Loucy (cell line): Measurements from ENCODE around the gene TCTN3.

Experiments
- H2AFZ ChIP-seq: fragments of 200-600 bp; sonication (generic); 2 replicates; pipeline ENCODE4 v1.6.0; 2016; ENCODE audit warnings: antibody characterized with exemption, mild to moderate bottlenecking, low read length, moderate library complexity
- H3F3A ChIP-seq: fragments of 200-600 bp; 2 replicates; pipeline ENCODE4 v1.6.0; 2016; ENCODE audit warnings: antibody characterized with exemption, low read depth, mild to moderate bottlenecking
- H3K27me3 ChIP-seq: fragments of 200-600 bp; sonication (generic); 2 replicates; pipeline ENCODE4 v1.6.1; 2014; ENCODE audit warnings: low read length, mild to moderate bottlenecking; ENCODE audit not compliant: insufficient read depth, poor library complexity, severe bottlenecking
- H3K36me3 ChIP-seq: fragments of 200-600 bp; sonication (generic); 2 replicates; pipeline ENCODE4 v1.6.1; 2016; ENCODE audit warnings: low read length; ENCODE audit not compliant: insufficient read depth
- H3K4me1 ChIP-seq: fragments of 200-600 bp; sonication (generic); 2 replicates; pipeline ENCODE4 v1.5.1; 2014; ENCODE audit warnings: low read length, mild to moderate bottlenecking; ENCODE audit not compliant: insufficient read depth, poor library complexity, severe bottlenecking
- H3K4me2 ChIP-seq: fragments of 200-600 bp; sonication (generic); 2 replicates; pipeline ENCODE4 v1.6.0; 2014; ENCODE audit warnings: antibody characterized with exemption, low read length, low read depth, mild to moderate bottlenecking; ENCODE audit not compliant: poor library complexity, severe bottlenecking
- H3K4me3 ChIP-seq: fragments of 200-600 bp; sonication (generic); 2 replicates; pipeline ENCODE4 v1.5.1; 2014; ENCODE audit warnings: low read length, mild to moderate bottlenecking, mixed read lengths; ENCODE audit not compliant: poor library complexity, severe bottlenecking
- H3K79me2 ChIP-seq: fragments of 200-600 bp; sonication (generic); 2 replicates; pipeline ENCODE4 v1.6.1; 2014; ENCODE audit warnings: low read length; ENCODE audit not compliant: insufficient read depth
- H3K9ac ChIP-seq: fragments of 200-600 bp; sonication (generic); 2 replicates; pipeline ENCODE4 v1.6.0; 2014; ENCODE audit warnings: mild to moderate bottlenecking, low read depth, low read length, moderate library complexity; ENCODE audit not compliant: poor library complexity, severe bottlenecking
- H3K9me2 ChIP-seq: fragments of 200-600 bp; sonication (generic); replicated peaks from 2 replicates; pipeline ENCODE4 v1.6.1; 2016; ENCODE audit warnings: low read depth, low read length, mixed read lengths
- H3K9me3 ChIP-seq: fragments of 200-600 bp; sonication (generic); 2 replicates; pipeline ENCODE4 v1.6.1; 2014; ENCODE audit warnings: mild to moderate bottlenecking, antibody characterized with exemption, low read length, low read depth; ENCODE audit not compliant: insufficient read depth
- H4K20me1 ChIP-seq: fragments of 200-600 bp; sonication (generic); 2 replicates; pipeline ENCODE4 v1.6.0; 2014; ENCODE audit warnings: antibody characterized with exemption, low read length, mild to moderate bottlenecking; ENCODE audit not compliant: insufficient read depth, poor library complexity, severe bottlenecking
- EZH2phosphoT487 ChIP-seq: fragments of 200-600 bp; IDR thresholded peaks from 2 replicates; pipeline ENCODE4 v1.6.1; 2018; ENCODE audit warnings: antibody characterized with exemption, mild to moderate bottlenecking, moderate library complexity, borderline replicate concordance
- TF ChIP-seq, protein P1 (sequence below): fragments of 200-600 bp; sonication (generic); conservative IDR thresholded peaks from 2 replicates; pipeline ENCODE4 v1.5.1; 2014; ENCODE audit warnings: mild to moderate bottlenecking, antibody characterized with exemption, low read length

TCTN3 gene

DNA sequence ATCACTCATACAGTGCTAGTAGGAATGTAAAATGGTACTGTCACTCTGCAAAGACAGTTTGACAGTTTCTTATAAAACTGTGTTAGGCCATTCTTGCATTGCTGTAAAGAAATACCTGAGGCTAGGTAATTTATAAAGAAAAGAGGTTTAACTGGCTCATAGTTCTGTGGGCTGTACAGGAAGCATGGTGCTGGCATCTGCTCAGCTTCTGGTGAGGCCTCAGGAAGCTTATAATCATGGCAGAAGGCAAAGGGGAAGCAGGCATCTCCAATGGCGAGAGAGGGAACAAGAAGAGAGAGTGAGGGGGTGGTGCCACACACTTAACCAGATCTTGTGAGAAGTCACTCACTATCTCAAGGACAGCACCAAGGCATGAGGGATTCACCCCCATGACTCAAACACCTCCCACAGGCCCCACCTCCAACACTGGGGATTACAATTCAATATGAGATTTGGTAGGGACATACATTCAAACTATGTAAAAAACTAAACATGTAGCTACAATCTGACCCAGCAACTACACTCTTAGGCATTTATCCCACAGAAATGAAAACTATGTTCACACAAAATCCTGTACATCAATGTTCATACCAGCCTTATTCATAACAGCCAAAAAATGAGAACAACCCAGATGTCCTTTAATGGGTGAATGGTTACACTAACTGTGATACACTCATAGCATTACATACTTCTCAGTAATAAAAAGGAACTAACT is 42.2 kb downstream of the TCTN3 start:
- peaks cover 53% of the 10 kb centered on the region; the same call in 1 of the 2 replicates for H3K36me3 ChIP-seq
- H3K9me3 ChIP-seq: peaks cover 6% of the 10 kb centered on the region; the same call in 1 of the 2 replicates
- TF ChIP-seq, protein P1, sequence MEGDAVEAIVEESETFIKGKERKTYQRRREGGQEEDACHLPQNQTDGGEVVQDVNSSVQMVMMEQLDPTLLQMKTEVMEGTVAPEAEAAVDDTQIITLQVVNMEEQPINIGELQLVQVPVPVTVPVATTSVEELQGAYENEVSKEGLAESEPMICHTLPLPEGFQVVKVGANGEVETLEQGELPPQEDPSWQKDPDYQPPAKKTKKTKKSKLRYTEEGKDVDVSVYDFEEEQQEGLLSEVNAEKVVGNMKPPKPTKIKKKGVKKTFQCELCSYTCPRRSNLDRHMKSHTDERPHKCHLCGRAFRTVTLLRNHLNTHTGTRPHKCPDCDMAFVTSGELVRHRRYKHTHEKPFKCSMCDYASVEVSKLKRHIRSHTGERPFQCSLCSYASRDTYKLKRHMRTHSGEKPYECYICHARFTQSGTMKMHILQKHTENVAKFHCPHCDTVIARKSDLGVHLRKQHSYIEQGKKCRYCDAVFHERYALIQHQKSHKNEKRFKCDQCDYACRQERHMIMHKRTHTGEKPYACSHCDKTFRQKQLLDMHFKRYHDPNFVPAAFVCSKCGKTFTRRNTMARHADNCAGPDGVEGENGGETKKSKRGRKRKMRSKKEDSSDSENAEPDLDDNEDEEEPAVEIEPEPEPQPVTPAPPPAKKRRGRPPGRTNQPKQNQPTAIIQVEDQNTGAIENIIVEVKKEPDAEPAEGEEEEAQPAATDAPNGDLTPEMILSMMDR: no peak
- no peak for TF ChIP-seq EZH2phosphoT487
- no peaks in the 10 kb centered on the region for H3K27me3 ChIP-seq
- H3K4me3 ChIP-seq: no peak overlapping the region
- peaks cover 88% of the 10 kb centered on the region for H3K79me2 ChIP-seq
- H3K9me2 ChIP-seq: no peaks in the 10 kb centered on the region
- H3K4me1 ChIP-seq: peaks cover 29% of the 10 kb centered on the region
- H3F3A ChIP-seq: no peaks in the 10 kb centered on the region
- no peak overlapping the region for H3K4me2 ChIP-seq
- no peak overlapping the region for H2AFZ ChIP-seq
- no peak overlapping the region for H3K9ac ChIP-seq
- peaks cover 16% of the 10 kb centered on the region for H4K20me1 ChIP-seq

DNA sequence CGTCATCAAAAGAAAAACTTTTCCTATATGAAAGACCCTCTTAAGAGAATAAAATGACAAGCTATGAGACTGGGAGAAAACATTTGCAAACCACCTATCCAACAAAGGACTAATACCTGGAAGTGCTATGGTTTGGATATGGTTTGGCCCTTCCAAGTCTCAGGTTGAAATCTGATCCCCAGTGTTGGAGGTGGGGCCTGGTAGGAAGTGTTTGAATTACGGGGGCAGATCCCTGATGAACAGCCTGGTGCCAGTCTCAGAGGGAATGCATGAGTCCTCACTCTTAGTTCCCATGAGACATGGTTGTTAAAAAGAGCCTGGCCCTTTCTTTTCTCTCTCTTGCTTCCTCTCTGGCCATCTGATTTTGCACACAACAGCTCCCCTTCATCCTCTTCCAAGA is 43.5 kb downstream of the TCTN3 start:
- Histone ChIP-seq H3K9me3 (peaks cover 6% of the 10 kb centered on the region; the same call in 1 of the 2 replicates), H3K9ac (no peak overlapping the region), H3K9me2 (no peaks in the 10 kb centered on the region), H3K36me3 (peaks cover 65% of the 10 kb centered on the region; the same call in 1 of the 2 replicates), H3K4me3 (peak overlapping the region; percentile 13), H3K4me1 (peaks cover 30% of the 10 kb centered on the region), H2AFZ (no peak overlapping the region), H3K27me3 (no peaks in the 10 kb centered on the region), H4K20me1 (peaks cover 20% of the 10 kb centered on the region), H3F3A (no peaks in the 10 kb centered on the region), H3K4me2 (peak overlapping the region; percentile 44), H3K79me2 (peaks cover 80% of the 10 kb centered on the region)
- TF ChIP-seq, protein P1: no peak
- TF ChIP-seq EZH2phosphoT487: no peak

- no peak overlapping the region for H2AFZ ChIP-seq
- no peaks in the 10 kb centered on the region for H3K27me3 ChIP-seq
- no peaks in the 10 kb centered on the region for H3F3A ChIP-seq
- H3K9ac ChIP-seq: no peak overlapping the region
- H3K9me3 ChIP-seq: peaks cover 6% of the 10 kb centered on the region; the same call in 1 of the 2 replicates
- no peak for TF ChIP-seq EZH2phosphoT487
- TF ChIP-seq, protein P1: no peak
- peaks cover 13% of the 10 kb centered on the region for H3K4me1 ChIP-seq
- H3K4me3 ChIP-seq: no peak overlapping the region
- peak overlapping the region; percentile 35 for H3K4me2 ChIP-seq
- H3K36me3 ChIP-seq: peaks cover 76% of the 10 kb centered on the region; the same call in 1 of the 2 replicates
- H3K79me2 ChIP-seq: peaks cover 61% of the 10 kb centered on the region
- no peaks in the 10 kb centered on the region for H3K9me2 ChIP-seq
- H4K20me1 ChIP-seq: peaks cover 15% of the 10 kb centered on the region
These were observed 45.6 kb downstream of the TCTN3 start for GRCh38 chr10:95648138-95648537.
